HG03135 (cell line): ENCODE data around the gene TMEM169.

Source experiments
- ATAC-seq: cut with Tn5 transposase; IDR thresholded peaks from one replicate; pipeline ENCODE4 v1.9.1; 2021; ENCODE audit warnings: mild to moderate bottlenecking, moderate library complexity; ENCODE audit not compliant: unreplicated experiment

TMEM169 gene

GRCh38 chr2:216081487-216082116 is at the start of gene TMEM169, which contains the start of gene PECR:
Gene TMEM169, plus strand, starts transcription at chr2:216081919. Its CDS starts 14,045 bp downstream, at chr2:216095964.
Gene PECR, minus strand, starts transcription at chr2:216081809. Its CDS starts 68 bp downstream, at chr2:216081741.
- ATAC-seq: peak; percentile 88

GRCh38 chr2:216031960-216032689 is 49.6 kb upstream of the TMEM169 start:
- ATAC-seq: peak; percentile 73

- ATAC-seq: no peak
Observed at GRCh38 chr2:216033403-216033802, 48.3 kb upstream of the TMEM169 start.

- peak; percentile 46 for ATAC-seq
Observed at GRCh38 chr2:216034065-216034464, 47.7 kb upstream of the TMEM169 start.

- ATAC-seq: no peak
Observed at GRCh38 chr2:216039918-216040317, 41.8 kb upstream of the TMEM169 start.

- no peak for ATAC-seq
Observed at GRCh38 chr2:216041438-216041837, 40.3 kb upstream of the TMEM169 start.

- ATAC-seq: no peak
Observed at GRCh38 chr2:216043949-216044348, 37.8 kb upstream of the TMEM169 start.

- peak; percentile 94 for ATAC-seq
Observed at GRCh38 chr2:216044883-216045486, 36.7 kb upstream of the TMEM169 start.

- no peak for ATAC-seq
Observed at GRCh38 chr2:216047397-216047796, 34.3 kb upstream of the TMEM169 start.

- ATAC-seq: no peak
Observed at GRCh38 chr2:216049452-216049851, 32.3 kb upstream of the TMEM169 start.

- no peak for ATAC-seq
Observed at GRCh38 chr2:216051350-216051749, 30.4 kb upstream of the TMEM169 start.

GRCh38 chr2:216052420-216052819 is 29.3 kb upstream of the TMEM169 start:
- no peak for ATAC-seq

- ATAC-seq: no peak
Observed at GRCh38 chr2:216055680-216056079, 26.0 kb upstream of the TMEM169 start.

GRCh38 chr2:216056739-216057138 is 25.0 kb upstream of the TMEM169 start:
- peak; percentile 42 for ATAC-seq

- peak; percentile 85 for ATAC-seq
Observed at GRCh38 chr2:216057688-216058193, 24.0 kb upstream of the TMEM169 start.

GRCh38 chr2:216059233-216059834 is 22.4 kb upstream of the TMEM169 start:
- ATAC-seq: no peak

GRCh38 chr2:216064014-216064630 is 17.6 kb upstream of the TMEM169 start:
- ATAC-seq: no peak

GRCh38 chr2:216064665-216065064 is 17.1 kb upstream of the TMEM169 start:
- ATAC-seq: no peak

- ATAC-seq: no peak
Observed at GRCh38 chr2:216066230-216066629, 15.5 kb upstream of the TMEM169 start.

GRCh38 chr2:216069028-216069427 is 12.7 kb upstream of the TMEM169 start:
- no peak for ATAC-seq

- ATAC-seq: no peak
Observed at GRCh38 chr2:216070195-216070594, 11.5 kb upstream of the TMEM169 start.
